Bronchial epithelial cell (primary cell): ENCODE results near the gene ZNF750. TPM values are rescaled to one million over a fixed set of nuclear protein-coding genes. Genes with fewer than 3 reads are reported as not detected.

Source experiments
- DNase-seq: peaks from one replicate; pipeline ENCODE4 v3.0.0-alpha.2; 2010; ENCODE audit warnings: low read depth
- FAIRE-seq: peaks from 2 replicates; lab custom pipeline; 2011; peaks lifted over from hg19 to GRCh38; lab: Jason Lieb, UNC
- H3K27me3 ChIP-seq: 2 replicates; pipeline ENCODE4 v1.5.1; 2011; ENCODE audit warnings: low read length; ENCODE audit not compliant: control insufficient read depth, insufficient read depth
- H3K36me3 ChIP-seq: 2 replicates; pipeline ENCODE4 v1.5.1; 2011; ENCODE audit warnings: low read length; ENCODE audit not compliant: control insufficient read depth, insufficient read depth
- H3K4me3 ChIP-seq: 2 replicates; pipeline ENCODE4 v1.5.1; 2011; ENCODE audit warnings: mild to moderate bottlenecking, low read depth, low read length, control low read depth
- CTCF ChIP-seq: IDR thresholded peaks from 2 replicates; pipeline ENCODE4 v1.5.1; 2011; ENCODE audit warnings: mild to moderate bottlenecking, moderate library complexity, low read length, control low read depth, inconsistent platforms; ENCODE audit not compliant: insufficient read depth, severe bottlenecking
- total RNA-seq: library from RNA; depleted of rRNA; stranded (reverse); fragments of >200 nt; gene quantifications from 2 replicates; pipeline ENCODE4 v1.2.1, GENCODE V29; 2014

ZNF750 gene
- total RNA-seq = 3.2 and 13.8 TPM in 2 replicates

GRCh38 chr17:82839617-82840292 lies at the start of gene ZNF750:
TSS of gene ZNF750 (minus strand) at chr17:82840022. CDS start at chr17:82832454, 7,568 bp downstream.
- no peak for TF ChIP-seq CTCF
- H3K36me3 ChIP-seq = peaks cover 1% of the 10 kb centered on the region
- no peaks in the 10 kb centered on the region for H3K27me3 ChIP-seq
- no peak for FAIRE-seq
- DNase-seq = peak; percentile 70
- H3K4me3 ChIP-seq = peak within 1 kb of the TSS; percentile 44

GRCh38 chr17:82888583-82889495 lies 49.0 kb upstream of the ZNF750 start:
- no peaks in the 10 kb centered on the region for H3K27me3 ChIP-seq
- DNase-seq = peak; percentile 15
- no peak for FAIRE-seq
- peak; percentile 1 for TF ChIP-seq CTCF
- H3K4me3 ChIP-seq = no peak overlapping the region
- H3K36me3 ChIP-seq = peaks cover 2% of the 10 kb centered on the region

- peaks cover 2% of the 10 kb centered on the region for H3K36me3 ChIP-seq
- peak; percentile 81 for FAIRE-seq
Measured at GRCh38 chr17:82887255-82888164, 47.7 kb upstream of the ZNF750 start.

GRCh38 chr17:82884970-82885353 lies 45.1 kb upstream of the ZNF750 start:
- Histone ChIP-seq H3K27me3 (no peaks in the 10 kb centered on the region), H3K36me3 (peaks cover 1% of the 10 kb centered on the region), H3K4me3 (no peak overlapping the region)
- FAIRE-seq (no peak), DNase-seq (no peak)
- TF ChIP-seq CTCF = no peak

More at GRCh38 chr17:82887255-82888164, 47.7 kb upstream of the ZNF750 start:
- Histone ChIP-seq H3K27me3 (no peaks in the 10 kb centered on the region), H3K4me3 (no peak overlapping the region)
- TF ChIP-seq CTCF = no peak
- DNase-seq = no peak

- FAIRE-seq (no peak), DNase-seq (no peak)
- peaks cover 1% of the 10 kb centered on the region for H3K36me3 ChIP-seq
Measured at GRCh38 chr17:82884341-82884969, 44.6 kb upstream of the ZNF750 start.

More at GRCh38 chr17:82884341-82884969, 44.6 kb upstream of the ZNF750 start:
- no peak overlapping the region for H3K4me3 ChIP-seq
- no peaks in the 10 kb centered on the region for H3K27me3 ChIP-seq
- TF ChIP-seq CTCF = no peak
